Lower leg skin (tissue), 3 donors: Measurements from ENCODE around the gene ATP9B.

Source experiments
- CTCF ChIP-seq, 3 donors: fragments of 450-650 bp; IDR thresholded peaks; one replicate each; pipeline ENCODE4 v1.5.1; 2016; ENCODE audit warnings: antibody characterized with exemption in 3 of 3, mild to moderate bottlenecking in 3 of 3, moderate library complexity in 2 of 3
- POLR2A ChIP-seq, 2 donors: fragments of 450-650 bp; IDR thresholded peaks; one replicate each; pipeline ENCODE4 v1.6.1; 2016 to 2017; ENCODE audit warnings: antibody characterized with exemption in 2 of 2, mild to moderate bottlenecking in 1 of 2, moderate library complexity in 1 of 2

GRCh38 chr18:79166702-79167101, 97.5 kb downstream of the ATP9B start:
- TF ChIP-seq CTCF (IDR thresholded peaks at IDR 0.05) (no peak), POLR2A (IDR thresholded peaks at IDR 0.05) (no peak)
